GDM1 (cell line): Measurements from ENCODE around the gene TOR1AIP1.

ENCODE experiments used
- DNase-seq: peaks from one replicate; lab custom pipeline; 2025; lab: John Stamatoyannopoulos, UW

Gene TOR1AIP1

GRCh38 chr1:179881642-179882252 lies 338 bp upstream of the TOR1AIP1 start:
- no peak for DNase-seq

GRCh38 chr1:179883040-179883744 lies 1.1 kb downstream of the TOR1AIP1 start:
- DNase-seq, result no peak

GRCh38 chr1:179883745-179884138 lies 1.7 kb downstream of the TOR1AIP1 start:
- no peak for DNase-seq

GRCh38 chr1:179888071-179888470 lies 6.0 kb downstream of the TOR1AIP1 start:
- DNase-seq, result no peak

- no peak for DNase-seq
Measured at GRCh38 chr1:179889589-179889988, 7.5 kb downstream of the TOR1AIP1 start.

GRCh38 chr1:179910934-179911333 lies 28.8 kb downstream of the TOR1AIP1 start:
- no peak for DNase-seq

GRCh38 chr1:179911812-179912211 lies 29.7 kb downstream of the TOR1AIP1 start:
- DNase-seq, result no peak

- DNase-seq, result no peak
Measured at GRCh38 chr1:179917601-179918429, 35.7 kb downstream of the TOR1AIP1 start.

GRCh38 chr1:179921472-179921871 lies 39.4 kb downstream of the TOR1AIP1 start:
- no peak for DNase-seq

- no peak for DNase-seq
Measured at GRCh38 chr1:179921981-179922872, 40.1 kb downstream of the TOR1AIP1 start.

- peak; percentile 6 for DNase-seq
Measured at GRCh38 chr1:179923029-179923428, 40.9 kb downstream of the TOR1AIP1 start.

GRCh38 chr1:179924268-179924667 lies 42.2 kb downstream of the TOR1AIP1 start:
- no peak for DNase-seq

GRCh38 chr1:179925302-179925701 lies 43.2 kb downstream of the TOR1AIP1 start:
- DNase-seq, result no peak

- no peak for DNase-seq
Measured at GRCh38 chr1:179925922-179926849, 44.1 kb downstream of the TOR1AIP1 start.

GRCh38 chr1:179926850-179927205 lies 44.7 kb downstream of the TOR1AIP1 start:
- DNase-seq, result no peak

- DNase-seq, result no peak
Measured at GRCh38 chr1:179929955-179930798, 48.1 kb downstream of the TOR1AIP1 start.

GRCh38 chr1:179930867-179931266 lies 48.8 kb downstream of the TOR1AIP1 start:
- no peak for DNase-seq

- no peak for DNase-seq
Measured at GRCh38 chr1:179933219-179933618, 51.1 kb downstream of the TOR1AIP1 start.

- DNase-seq, result no peak
Measured at GRCh38 chr1:179935909-179936496, 53.9 kb downstream of the TOR1AIP1 start.
